HepG2 (cell line): ENCODE data around the gene EFNA4. TPM values are rescaled to one million over a fixed set of nuclear protein-coding genes. Genes with fewer than 3 reads are reported as not detected.
A peak's percentile ranks its signal among the peaks of the same experiment; 100 is the strongest.

Source experiments
- ATAC-seq: fragments of 200-7000 bp; cut with Tn5 transposase; 3 replicates; pipeline ENCODE4 v1.9.1; 2020; ENCODE audit warnings: mild to moderate bottlenecking, moderate library complexity
- BruUV-seq: library from RNA; stranded (reverse); fragments of 400-500 nt; replicated peaks from 2 replicates; lab custom pipeline; 2021; lab: Mats Ljungman, UMichigan
- CTCF ChIA-PET: fragments of 300-600 bp; formaldehyde crosslinking; extraction: SDS; loops from one replicate; lab custom pipeline; 2021; ENCODE audit warnings: low total read pairs, inconsistent platforms, low intra/inter-chr PET ratio; lab: Yijun Ruan, JAX
- POLR2A ChIA-PET: fragments of 350-600 bp; sonication (Branson Sonifier 250); formaldehyde crosslinking; loops from one replicate; lab custom pipeline; 2020; ENCODE audit warnings: antibody characterized with exemption, inconsistent platforms; lab: Yijun Ruan, JAX
- DNase-seq: peaks from one replicate; pipeline ENCODE4 v3.0.0-alpha.2; 2015; ENCODE audit warnings: low spot score
- FAIRE-seq: peaks from 3 replicates; lab custom pipeline; 2011; peaks lifted over from hg19 to GRCh38; lab: Jason Lieb, UNC
- H2AFZ ChIP-seq: one replicate; pipeline ENCODE4 v1.6.1; 2011; ENCODE audit warnings: low read length, inconsistent platforms
- H3K27ac ChIP-seq: fragments of 300-600 bp; 3 replicates; pipeline ENCODE4 v1.8.0; 2011; ENCODE audit warnings: mixed run types, mild to moderate bottlenecking, mixed read lengths, low read length, inconsistent platforms; ENCODE audit not compliant: insufficient read depth; ENCODE audit errors: extremely low read length
- H3K27me3 ChIP-seq, 2 experiments: fragments of 200-600 bp in 1 of 2; 2 replicates in 1 of 2; 3 replicates in 1 of 2; pipeline versions ENCODE4 v1.6.0 to v1.8.0; 2011; ENCODE audit warnings: low read length in 2 of 2, mild to moderate bottlenecking in 2 of 2, moderate library complexity in 2 of 2, inconsistent platforms in 1 of 2; ENCODE audit not compliant: insufficient read depth in 2 of 2, control insufficient read depth in 1 of 2
- H3K36me3 ChIP-seq, 2 experiments: fragments of 200-600 bp in 1 of 2; replicated peaks in 1 of 2; 2 replicates in 1 of 2; 3 replicates in 1 of 2; pipeline versions ENCODE4 v1.5.1 to v1.8.0; 2011; ENCODE audit warnings: low read length in 2 of 2, inconsistent platforms in 1 of 2; ENCODE audit not compliant: insufficient read depth in 2 of 2, control insufficient read depth in 1 of 2
- H3K4me1 ChIP-seq: 2 replicates; pipeline ENCODE4 v1.5.1; 2012; ENCODE audit warnings: low read length, inconsistent platforms; ENCODE audit not compliant: insufficient read depth
- H3K4me2 ChIP-seq: 2 replicates; pipeline ENCODE4 v1.6.0; 2011; ENCODE audit warnings: low read depth, low read length, inconsistent platforms
- H3K4me3 ChIP-seq, 3 experiments: fragments of 200-600 bp in 1 of 3; sonication (generic), shearing (Covaris generic) in 1 of 3; replicated peaks in 1 of 3; 2 replicates each; pipeline ENCODE4 v1.5.1; 2011 to 2016; ENCODE audit warnings: low read length in 3 of 3, inconsistent platforms in 2 of 3, low read depth in 2 of 3, mild to moderate bottlenecking in 2 of 3, control low read depth in 1 of 3, mixed read lengths in 1 of 3; ENCODE audit not compliant: insufficient read depth in 1 of 3
- H3K79me2 ChIP-seq: one replicate; pipeline ENCODE4 v1.6.1; 2011; ENCODE audit warnings: low read length, inconsistent platforms; ENCODE audit not compliant: insufficient read depth
- H3K9ac ChIP-seq: 2 replicates; pipeline ENCODE4 v1.6.0; 2011; ENCODE audit warnings: mild to moderate bottlenecking, low read depth, low read length, inconsistent platforms; ENCODE audit not compliant: insufficient read depth
- H3K9me3 ChIP-seq: 2 replicates; pipeline ENCODE4 v1.5.1; 2012; ENCODE audit warnings: mild to moderate bottlenecking, low read length
- H4K20me1 ChIP-seq: 2 replicates; pipeline ENCODE4 v1.6.0; 2011; ENCODE audit warnings: inconsistent platforms, mild to moderate bottlenecking, low read length, moderate library complexity; ENCODE audit not compliant: insufficient read depth
- CREM ChIP-seq, 2 experiments: sonication (generic) in 1 of 2; formaldehyde crosslinking in 1 of 2; IDR thresholded peaks; 2 replicates each; pipeline versions ENCODE4 v1.4.0 to v1.6.1; 2016 to 2020; ENCODE audit warnings: antibody characterized with exemption in 1 of 2, mild to moderate bottlenecking in 1 of 2, missing genetic modification reagents in 1 of 2
- ELF4 ChIP-seq: sonication (generic); formaldehyde crosslinking; IDR thresholded peaks from 2 replicates; pipeline ENCODE4 v1.5.0; 2020; ENCODE audit warnings: missing genetic modification reagents, mild to moderate bottlenecking, moderate library complexity, borderline replicate concordance
- ETS1 ChIP-seq: sonication (generic); formaldehyde crosslinking; IDR thresholded peaks from 2 replicates; pipeline ENCODE4 v1.4.0; 2020; ENCODE audit warnings: missing genetic modification reagents
- NAIF1 ChIP-seq: sonication (generic); formaldehyde crosslinking; IDR thresholded peaks from 2 replicates; pipeline ENCODE4 v1.5.0; 2020; ENCODE audit warnings: mild to moderate bottlenecking, missing genetic modification reagents, borderline replicate concordance
- NCOR1 ChIP-seq: fragments of 200-600 bp; sonication (generic); IDR thresholded peaks from 2 replicates; pipeline ENCODE4 v1.7.0; 2017; ENCODE audit warnings: antibody characterized with exemption, low read length, borderline replicate concordance
- PATZ1 ChIP-seq: sonication (generic); formaldehyde crosslinking; IDR thresholded peaks from 2 replicates; pipeline ENCODE4 v1.4.0; 2020; ENCODE audit warnings: missing genetic modification reagents
- PHF21A ChIP-seq: sonication (generic); formaldehyde crosslinking; IDR thresholded peaks from 2 replicates; pipeline ENCODE4 v1.5.0; 2020; ENCODE audit warnings: mild to moderate bottlenecking, missing genetic modification reagents
- POGZ ChIP-seq: sonication (generic); formaldehyde crosslinking; IDR thresholded peaks from 2 replicates; pipeline ENCODE4 v1.4.0; 2020; ENCODE audit warnings: mild to moderate bottlenecking, missing genetic modification reagents
- SMAD9 ChIP-seq: sonication (generic); formaldehyde crosslinking; IDR thresholded peaks from 2 replicates; pipeline ENCODE4 v1.5.1; 2020; ENCODE audit warnings: mild to moderate bottlenecking, missing genetic modification reagents
- SOX5 ChIP-seq: IDR thresholded peaks from 2 replicates; pipeline ENCODE4 v1.6.1; 2016; ENCODE audit warnings: borderline replicate concordance
- ZMYM2 ChIP-seq: sonication (generic); formaldehyde crosslinking; IDR thresholded peaks from 2 replicates; pipeline ENCODE4 v1.8.0; 2022; ENCODE audit warnings: mild to moderate bottlenecking, missing genetic modification reagents
- ZNF138 ChIP-seq: sonication (generic); formaldehyde crosslinking; IDR thresholded peaks from 2 replicates; pipeline ENCODE4 v1.5.0; 2020; ENCODE audit warnings: mild to moderate bottlenecking, low read depth, missing genetic modification reagents
- ZNF292 ChIP-seq: sonication (generic); formaldehyde crosslinking; IDR thresholded peaks from 2 replicates; pipeline ENCODE4 v1.8.1; 2022; ENCODE audit warnings: mild to moderate bottlenecking, low read depth, missing genetic modification reagents, borderline replicate concordance
- ZNF296 ChIP-seq: sonication (generic); formaldehyde crosslinking; conservative IDR thresholded peaks from 2 replicates; pipeline ENCODE4 v1.5.0; 2020; ENCODE audit warnings: mild to moderate bottlenecking, missing genetic modification reagents
- ZNF441 ChIP-seq: sonication (generic); formaldehyde crosslinking; IDR thresholded peaks from 2 replicates; pipeline ENCODE4 v1.7.0; 2021; ENCODE audit warnings: missing genetic modification reagents, borderline replicate concordance
- ZNF678 ChIP-seq: sonication (generic); formaldehyde crosslinking; IDR thresholded peaks from 2 replicates; pipeline ENCODE4 v1.4.0; 2020; ENCODE audit warnings: mild to moderate bottlenecking, missing genetic modification reagents
- ZNF773 ChIP-seq: sonication (generic); formaldehyde crosslinking; IDR thresholded peaks from 2 replicates; pipeline ENCODE4 v1.4.0; 2020; ENCODE audit warnings: missing genetic modification reagents, borderline replicate concordance
- ZNF83 ChIP-seq: sonication (generic); formaldehyde crosslinking; IDR thresholded peaks from 2 replicates; pipeline ENCODE4 v1.4.0; 2020; ENCODE audit warnings: missing genetic modification reagents, mild to moderate bottlenecking, borderline replicate concordance
- WGBS: methylation state at CpG from one replicate; pipeline ENCODE4 v1.1.6; 2017; ENCODE audit warnings: low lambda C conversion rate; 5-methylcytosine and 5-hydroxymethylcytosine counted together
- in situ Hi-C: cut with HindIII; loops from 2 replicates; pipeline ENCODE4 v1.10.0; 2017; ENCODE audit warnings: low pct_unique_long_range_greater_than_20kb; ENCODE audit not compliant: extremely low pct_ligation_motif_present
- intact Hi-C: fragments of 100-400 bp; cut with micrococcal nuclease; formaldehyde crosslinking; loops from one replicate; pipeline ENCODE4 v1.10.0; 2022; ENCODE audit not compliant: unreplicated experiment
- polyA plus RNA-seq, 8 experiments: library from polyadenylated mRNA; depleted of rRNA in 3 of 8; stranded (reverse) in 7 of 8; unstranded in 1 of 8; fragments of >200 nt; fragmentation: Illumina TruSeq in 4 of 8; extraction: Trizol in 4 of 8; gene quantifications; 2 replicates each; pipeline versions ENCODE4 v1.2.1 to v1.2.3, GENCODE V29; 2011 to 2016; ENCODE audit warnings: low read depth in 4 of 8, missing spikeins in 1 of 8, mixed read lengths in 1 of 8; ENCODE audit not compliant: insufficient read depth in 1 of 8
- total RNA-seq, 5 experiments: library from RNA; depleted of rRNA; stranded (reverse); fragments of >200 nt; fragmentation: Illumina TruSeq; extraction: Trizol; gene quantifications; 2 replicates each; pipeline ENCODE4 v1.2.3, GENCODE V29; 2016; ENCODE audit warnings: low read depth in 1 of 5

The EFNA4 gene
- total and polyA plus RNA-seq, 2 of the 13 experiments (the other 11 are each of a cell fraction or from before 2014, with no cell fraction given): 12.0 to 17.2 TPM

GRCh38 chr1:155049651-155050559 is 13.6 kb upstream of the EFNA4 start:
- CTCF ChIA-PET: interaction anchor here (1.8 to 2.0 kb wide), 2 partner anchors 12 to 32 kb away, joined by 5 to 7 read pairs; no protein-coding TSS in a partner anchor
- peak; percentile 46 for FAIRE-seq
- 0 out of 2 replicates have a peak, but pooled peaks have one; percentile 3 for TF ChIP-seq PATZ1 (CRISPR knock-in tag)
- TF ChIP-seq SMAD9 (CRISPR knock-in tag): no peak
- peak; percentile 78; the same call in 1 of the 2 replicates for TF ChIP-seq ZNF441 (CRISPR knock-in tag)
- TF ChIP-seq POGZ (CRISPR knock-in tag): peak; percentile 7; the same call in 1 of the 2 replicates
- TF ChIP-seq ZNF296 (CRISPR knock-in tag): 0 out of 2 replicates have a peak, but pooled peaks have one; percentile 35
- TF ChIP-seq ZNF138 (CRISPR knock-in tag): no peak
- peak; percentile 66; the same call in 1 of the 2 replicates for TF ChIP-seq PHF21A (CRISPR knock-in tag)
- 0 out of 2 replicates have a peak, but pooled peaks have one; percentile 31 for TF ChIP-seq ZNF292
- 0 out of 2 replicates have a peak, but pooled peaks have one; percentile 63 for TF ChIP-seq NAIF1 (CRISPR knock-in tag)
- TF ChIP-seq NCOR1: no peak
- no peak for TF ChIP-seq ZNF773
- TF ChIP-seq ETS1 (CRISPR knock-in tag): no peak
- TF ChIP-seq SOX5 (CRISPR knock-in tag): 0 out of 2 replicates have a peak, but pooled peaks have one; percentile 10
- no peak; the same call in 1 of the 2 replicates for TF ChIP-seq ZMYM2 (CRISPR knock-in tag)
- TF ChIP-seq ZNF678: no peak
- no peak for TF ChIP-seq ELF4 (CRISPR knock-in tag)
- TF ChIP-seq CREM (IDR thresholded peaks at IDR 0.05): 0 out of 2 replicates have a peak, but pooled peaks have one; percentile 1
- no peak for TF ChIP-seq CREM (CRISPR knock-in tag; IDR thresholded peaks at IDR 0.05)
- no peak for TF ChIP-seq ZNF83 (CRISPR knock-in tag)

More at GRCh38 chr1:155049651-155050559, 13.6 kb upstream of the EFNA4 start:
- peak overlapping the region; percentile 66 for H3K27ac ChIP-seq
- no peak overlapping the region for H2AFZ ChIP-seq
- in situ Hi-C loops (no loop called here), intact Hi-C loops (loop anchor here (5.0 kb wide), 2 partner anchors 32 to 143 kb away; no protein-coding TSS in a partner anchor)
- ATAC-seq: peak; percentile 3; the same call in 2 of the 3 replicates
- no peaks in the 10 kb centered on the region for H3K27me3 ChIP-seq
- H3K79me2 ChIP-seq: no peaks in the 10 kb centered on the region
- no peak for DNase-seq
- H3K4me2 ChIP-seq: peak overlapping the region; percentile 96
- H3K9me3 ChIP-seq: no peaks in the 10 kb centered on the region
- H3K36me3 ChIP-seq: no peaks in the 10 kb centered on the region; a peak in 1 of 5 replicates
- H3K4me3 ChIP-seq: peak overlapping the region in 2 of 3 experiments; percentile 21 to 88; a peak in 3 of 6 replicates
- TSS peak; percentile 76 for BruUV-seq
- no peaks in the 10 kb centered on the region for H4K20me1 ChIP-seq
- WGBS: 9% methylated on average over 9 of the region's 10 CpGs
- peaks cover 59% of the 10 kb centered on the region for H3K4me1 ChIP-seq
- POLR2A ChIA-PET: interaction anchor here (1.0 to 1.4 kb wide), 4 partner anchors 11 to 78 kb away, joined by 3 to 7 read pairs (median 4); no protein-coding TSS in a partner anchor
- peak overlapping the region; percentile 70 for H3K9ac ChIP-seq
